ENCODE measurements around the gene AMIGO3.
A peak's percentile ranks its signal among the peaks of the same experiment; 100 is the strongest.
"Not testable (repeated sequence)": the region's sequence is repeated elsewhere in the genome, so short reads cannot be mapped to it uniquely, and the experiment has no call there.

The AMIGO3 gene

GRCh38 chr3:49719214-49719884, at the start of gene AMIGO3:
TSS of gene AMIGO3 (minus strand) at chr3:49719684. CDS start at chr3:49719465, 219 bp downstream.
- peak; percentile 81 for DNase-seq (ENCODE audit: low read depth, low spot score)

GRCh38 chr3:49763981-49764380, 44.5 kb upstream of the AMIGO3 start:
- no peak for DNase-seq (ENCODE audit: low read depth, low spot score)

- DNase-seq (ENCODE audit: low read depth, low spot score): no peak
Measured at GRCh38 chr3:49761661-49762060, 42.2 kb upstream of the AMIGO3 start.

- no peak for DNase-seq (ENCODE audit: low read depth, low spot score)
Measured at GRCh38 chr3:49759226-49759625, 39.7 kb upstream of the AMIGO3 start.

- no peak for DNase-seq (ENCODE audit: low read depth, low spot score)
Measured at GRCh38 chr3:49757197-49757596, 37.7 kb upstream of the AMIGO3 start.

- no peak for DNase-seq (ENCODE audit: low read depth, low spot score)
Measured at GRCh38 chr3:49756036-49756435, 36.6 kb upstream of the AMIGO3 start.

- no peak for DNase-seq (ENCODE audit: low read depth, low spot score)
Measured at GRCh38 chr3:49754536-49754935, 35.1 kb upstream of the AMIGO3 start.

GRCh38 chr3:49751501-49751900, 32.0 kb upstream of the AMIGO3 start:
- DNase-seq (ENCODE audit: low read depth, low spot score): no peak

GRCh38 chr3:49750056-49750455, 30.6 kb upstream of the AMIGO3 start:
- DNase-seq (ENCODE audit: low read depth, low spot score): no peak

GRCh38 chr3:49748874-49749273, 29.4 kb upstream of the AMIGO3 start:
- not testable (repeated sequence) for DNase-seq (ENCODE audit: low read depth, low spot score)

GRCh38 chr3:49747792-49748480, 28.5 kb upstream of the AMIGO3 start:
- DNase-seq (ENCODE audit: low read depth, low spot score): no peak

GRCh38 chr3:49745986-49746385, 26.5 kb upstream of the AMIGO3 start:
- no peak for DNase-seq (ENCODE audit: low read depth, low spot score)

GRCh38 chr3:49740427-49740826, 20.9 kb upstream of the AMIGO3 start:
- no peak for DNase-seq (ENCODE audit: low read depth, low spot score)

- DNase-seq (ENCODE audit: low read depth, low spot score): no peak
Measured at GRCh38 chr3:49738067-49738713, 18.7 kb upstream of the AMIGO3 start.

GRCh38 chr3:49734752-49735151, 15.3 kb upstream of the AMIGO3 start:
- DNase-seq (ENCODE audit: low read depth, low spot score): no peak

GRCh38 chr3:49733551-49733950, 14.1 kb upstream of the AMIGO3 start:
- no peak for DNase-seq (ENCODE audit: low read depth, low spot score)

GRCh38 chr3:49732597-49732996, 13.1 kb upstream of the AMIGO3 start:
- DNase-seq (ENCODE audit: low read depth, low spot score): no peak

GRCh38 chr3:49729966-49730609, 10.6 kb upstream of the AMIGO3 start:
- no peak for DNase-seq (ENCODE audit: low read depth, low spot score)

GRCh38 chr3:49727924-49728361, 8.5 kb upstream of the AMIGO3 start:
- DNase-seq (ENCODE audit: low read depth, low spot score): no peak

- no peak for DNase-seq (ENCODE audit: low read depth, low spot score)
Measured at GRCh38 chr3:49727154-49727923, 7.9 kb upstream of the AMIGO3 start.

GRCh38 chr3:49725906-49726681, 6.6 kb upstream of the AMIGO3 start:
- no peak for DNase-seq (ENCODE audit: low read depth, low spot score)
